ENCODE data around the gene FYB2. TPM values are rescaled to one million over a fixed set of nuclear protein-coding genes. Genes with fewer than 3 reads are reported as not detected.

The FYB2 gene
- total RNA-seq, 2 donors from 2014 or later, result not detected

- Histone ChIP-seq H3K36me3 (no peaks in the 10 kb centered on the region), H3K4me3 (no peak overlapping the region), H3K27ac (no peak overlapping the region), H3K4me1 (ENCODE audit: control insufficient read depth in 1 of 2, low read depth in 2 of 2) (peaks cover 0 to 3% of the 10 kb centered on the region in 2 donors), H3K9me3 (no peaks in the 10 kb centered on the region), H3K27me3 (replicated peaks; ENCODE audit: insufficient read depth) (no peaks in the 10 kb centered on the region)
- DNase-seq (ENCODE audit: low spot score), result no peak
- TF ChIP-seq CTCF (IDR thresholded peaks at IDR 0.05), result no peak
- no peak for ATAC-seq (ENCODE audit: insufficient number of reproducible peaks, low FRiP score, low read depth)
These were observed 8.5 kb upstream of the FYB2 start for GRCh38 chr1:56827711-56828110.

GRCh38 chr1:56825436-56825835, 6.2 kb upstream of the FYB2 start:
- Histone ChIP-seq H3K27ac (no peak overlapping the region), H3K4me1 (ENCODE audit: control insufficient read depth in 1 of 2, low read depth in 2 of 2) (peaks cover 4 to 5% of the 10 kb centered on the region in 2 donors), H3K9me3 (no peaks in the 10 kb centered on the region), H3K36me3 (no peaks in the 10 kb centered on the region), H3K27me3 (replicated peaks; ENCODE audit: insufficient read depth) (no peaks in the 10 kb centered on the region), H3K4me3 (no peak overlapping the region)
- TF ChIP-seq CTCF (IDR thresholded peaks at IDR 0.05), result no peak
- no peak for ATAC-seq (ENCODE audit: insufficient number of reproducible peaks, low FRiP score, low read depth)
- no peak for DNase-seq (ENCODE audit: low spot score)

- Histone ChIP-seq H3K27me3 (replicated peaks; ENCODE audit: insufficient read depth) (no peaks in the 10 kb centered on the region), H3K36me3 (no peaks in the 10 kb centered on the region), H3K4me3 (no peak overlapping the region), H3K9me3 (no peaks in the 10 kb centered on the region), H3K4me1 (ENCODE audit: control insufficient read depth in 1 of 2, low read depth in 2 of 2) (peaks cover 4 to 5% of the 10 kb centered on the region in 2 donors), H3K27ac (no peak overlapping the region)
- no peak for DNase-seq (ENCODE audit: low spot score)
- TF ChIP-seq CTCF (IDR thresholded peaks at IDR 0.05), result no peak
- no peak for ATAC-seq (ENCODE audit: insufficient number of reproducible peaks, low FRiP score, low read depth)
These were observed 5.7 kb upstream of the FYB2 start for GRCh38 chr1:56824938-56825337.

- Histone ChIP-seq H3K27ac (no peak overlapping the region), H3K27me3 (replicated peaks; ENCODE audit: insufficient read depth) (no peaks in the 10 kb centered on the region), H3K9me3 (no peaks in the 10 kb centered on the region), H3K4me3 (no peak overlapping the region), H3K4me1 (ENCODE audit: control insufficient read depth in 1 of 2, low read depth in 2 of 2) (peaks cover 4 to 5% of the 10 kb centered on the region in 2 donors), H3K36me3 (no peaks in the 10 kb centered on the region)
- no peak for TF ChIP-seq CTCF (IDR thresholded peaks at IDR 0.05)
- no peak for ATAC-seq (ENCODE audit: insufficient number of reproducible peaks, low FRiP score, low read depth)
- no peak for DNase-seq (ENCODE audit: low spot score)
These were observed 5.1 kb upstream of the FYB2 start for GRCh38 chr1:56824271-56824670.

- no peak for DNase-seq (ENCODE audit: low spot score)
- H3K4me1 ChIP-seq (ENCODE audit: control insufficient read depth in 1 of 2, low read depth in 2 of 2), result peaks cover 4 to 5% of the 10 kb centered on the region in 2 donors
- H3K9me3 ChIP-seq, result no peaks in the 10 kb centered on the region
- no peaks in the 10 kb centered on the region for H3K36me3 ChIP-seq
- H3K27ac ChIP-seq, result no peak overlapping the region
- H3K4me3 ChIP-seq, result no peak overlapping the region
- H3K27me3 ChIP-seq (replicated peaks; ENCODE audit: insufficient read depth), result no peaks in the 10 kb centered on the region
- no peak for TF ChIP-seq CTCF (IDR thresholded peaks at IDR 0.05)
- no peak for ATAC-seq (ENCODE audit: insufficient number of reproducible peaks, low FRiP score, low read depth)
These were observed 2.2 kb upstream of the FYB2 start for GRCh38 chr1:56821462-56821797.
